GM23338 (cell line): Measurements from ENCODE around the gene TOX2. TPM values are rescaled to one million over a fixed set of nuclear protein-coding genes. Genes with fewer than 3 reads are reported as not detected.

ENCODE experiments used
- CREB1 ChIP-seq: fragments of 250-450 bp; sonication (Bioruptor Pico); IDR thresholded peaks from 2 replicates; pipeline ENCODE4 v1.5.0; 2020; ENCODE audit warnings: low read depth, mild to moderate bottlenecking, moderate library complexity
- ETS1 ChIP-seq: IDR thresholded peaks from 2 replicates; pipeline ENCODE4 v1.6.1; 2016; ENCODE audit warnings: antibody characterized with exemption
- EZH2phosphoT487 ChIP-seq: fragments of 200-600 bp; sonication (generic); IDR thresholded peaks from one replicate; pipeline ENCODE4 v1.8.1; 2018; ENCODE audit warnings: antibody characterized with exemption; ENCODE audit not compliant: unreplicated experiment
- JUNB ChIP-seq: IDR thresholded peaks from one replicate; pipeline ENCODE4 v1.6.1; 2016; ENCODE audit warnings: antibody characterized with exemption; ENCODE audit not compliant: unreplicated experiment
- NANOG ChIP-seq: IDR thresholded peaks from 2 replicates; pipeline ENCODE4 v1.6.1; 2016; ENCODE audit warnings: antibody characterized with exemption, borderline replicate concordance
- REST ChIP-seq: IDR thresholded peaks from one replicate; pipeline ENCODE4 v1.6.1; 2018; ENCODE audit warnings: antibody characterized with exemption; ENCODE audit not compliant: unreplicated experiment
- STAT1 ChIP-seq: IDR thresholded peaks from one replicate; pipeline ENCODE4 v1.6.1; 2016; ENCODE audit warnings: antibody characterized with exemption; ENCODE audit not compliant: unreplicated experiment
- ZNF462 ChIP-seq: fragments of 250-450 bp; sonication (Bioruptor Pico); IDR thresholded peaks from 2 replicates; pipeline ENCODE4 v1.5.0; 2020; ENCODE audit warnings: mild to moderate bottlenecking, moderate library complexity
- polyA plus RNA-seq: library from polyadenylated mRNA; unstranded; fragments of >200 nt; fragmentation: Nextera tagmentation; extraction: Ambion mirVana; gene quantifications from 2 replicates; pipeline ENCODE4 v1.2.1, GENCODE V29; 2016
- total RNA-seq: library from RNA; depleted of rRNA; stranded (reverse); fragments of >200 nt; shearing (Covaris generic); gene quantifications from 2 replicates; pipeline ENCODE4 v1.2.3, GENCODE V29; 2014

TOX2 gene
- total and polyA plus RNA-seq, 2 experiments from 2014 or later: 1.4 to 1.5 TPM

GRCh38 chr20:44068316-44069201, 153.9 kb downstream of the TOX2 start (continued):
- no peak for TF ChIP-seq ZNF462
- no peak for TF ChIP-seq EZH2phosphoT487
- TF ChIP-seq REST: no peak
- TF ChIP-seq JUNB: no peak
- no peak for TF ChIP-seq STAT1
- no peak for TF ChIP-seq NANOG
- no peak for TF ChIP-seq ETS1
- TF ChIP-seq CREB1 (CRISPR knock-in tag): no peak
